Panc1 (cell line): ENCODE results near the gene MAJIN.

Experiments used
- POLR2AphosphoS5 ChIP-seq: IDR thresholded peaks from 2 replicates; pipeline ENCODE4 v1.6.1; 2012; ENCODE audit warnings: mild to moderate bottlenecking, low read depth, low read length, moderate library complexity
- REST ChIP-seq, 2 experiments: IDR thresholded peaks; 2 replicates each; pipeline ENCODE4 v1.6.1; 2011 to 2012; ENCODE audit warnings: low read depth in 2 of 2, control low read depth in 1 of 2, low read length in 1 of 2, mild to moderate bottlenecking in 1 of 2, moderate library complexity in 1 of 2; ENCODE audit not compliant: insufficient read depth in 1 of 2
- SIN3A ChIP-seq: IDR thresholded peaks from 2 replicates; pipeline ENCODE4 v1.6.1; 2012; ENCODE audit warnings: low read depth, mild to moderate bottlenecking, low read length, moderate library complexity, borderline replicate concordance; ENCODE audit not compliant: insufficient read depth
- TF ChIP-seq, protein P1 (sequence below): fragments of 450-650 bp; IDR thresholded peaks from 2 replicates; pipeline ENCODE4 v1.5.1; 2017; ENCODE audit warnings: mild to moderate bottlenecking

- TF ChIP-seq, protein P1, sequence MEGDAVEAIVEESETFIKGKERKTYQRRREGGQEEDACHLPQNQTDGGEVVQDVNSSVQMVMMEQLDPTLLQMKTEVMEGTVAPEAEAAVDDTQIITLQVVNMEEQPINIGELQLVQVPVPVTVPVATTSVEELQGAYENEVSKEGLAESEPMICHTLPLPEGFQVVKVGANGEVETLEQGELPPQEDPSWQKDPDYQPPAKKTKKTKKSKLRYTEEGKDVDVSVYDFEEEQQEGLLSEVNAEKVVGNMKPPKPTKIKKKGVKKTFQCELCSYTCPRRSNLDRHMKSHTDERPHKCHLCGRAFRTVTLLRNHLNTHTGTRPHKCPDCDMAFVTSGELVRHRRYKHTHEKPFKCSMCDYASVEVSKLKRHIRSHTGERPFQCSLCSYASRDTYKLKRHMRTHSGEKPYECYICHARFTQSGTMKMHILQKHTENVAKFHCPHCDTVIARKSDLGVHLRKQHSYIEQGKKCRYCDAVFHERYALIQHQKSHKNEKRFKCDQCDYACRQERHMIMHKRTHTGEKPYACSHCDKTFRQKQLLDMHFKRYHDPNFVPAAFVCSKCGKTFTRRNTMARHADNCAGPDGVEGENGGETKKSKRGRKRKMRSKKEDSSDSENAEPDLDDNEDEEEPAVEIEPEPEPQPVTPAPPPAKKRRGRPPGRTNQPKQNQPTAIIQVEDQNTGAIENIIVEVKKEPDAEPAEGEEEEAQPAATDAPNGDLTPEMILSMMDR = no peak
- TF ChIP-seq SIN3A (no peak), POLR2AphosphoS5 (no peak), REST (IDR thresholded peaks at IDR 0.05; ENCODE audit: insufficient read depth in 1 of 2, low read depth in 2 of 2, low read length in 1 of 2) (no peak)
These were observed 61.3 kb downstream of the MAJIN start for GRCh38 chr11:64910451-64911093.
